PC-9 (cell line): Measurements from ENCODE around the gene EAF2. TPM values are rescaled to one million over a fixed set of nuclear protein-coding genes. Genes with fewer than 3 reads are reported as not detected.

ENCODE experiments used
- BruUV-seq: library from RNA; stranded (reverse); fragments of 400-500 nt; replicated peaks from 2 replicates; lab custom pipeline; 2021; lab: Mats Ljungman, UMichigan
- CTCF ChIA-PET: fragments of 300-600 bp; sonication (Branson Sonifier 250); formaldehyde crosslinking; loops from one replicate; lab custom pipeline; 2022; ENCODE audit warnings: antibody characterized with exemption; lab: Charles Lee
- POLR2A ChIA-PET: fragments of 300-600 bp; sonication (Branson Sonifier 250); formaldehyde crosslinking; loops from one replicate; lab custom pipeline; 2022; ENCODE audit warnings: antibody characterized with exemption; ENCODE audit not compliant: unreplicated experiment; lab: Charles Lee
- DNase-seq, 2 experiments: peaks; one replicate each; pipeline versions ENCODE4 v3.0.0 to v3.0.0-alpha.2; 2015 to 2022; ENCODE audit warnings: mixed read lengths in 1 of 2
- H2AFZ ChIP-seq: fragments of 200-600 bp; sonication (generic); 2 replicates; pipeline ENCODE4 v1.8.1; 2017; ENCODE audit warnings: antibody characterized with exemption
- H3F3A ChIP-seq: fragments of 200-600 bp; sonication (generic); 2 replicates; pipeline ENCODE4 v1.8.1; 2017; ENCODE audit warnings: antibody characterized with exemption, mild to moderate bottlenecking, low read depth; ENCODE audit not compliant: insufficient read depth
- H3K27ac ChIP-seq: fragments of 200-600 bp; sonication (generic); 2 replicates; pipeline ENCODE4 v1.6.1; 2016; ENCODE audit warnings: mixed run types
- H3K27me3 ChIP-seq: fragments of 200-600 bp; sonication (generic); 2 replicates; pipeline ENCODE4 v1.6.1; 2016; ENCODE audit warnings: low read depth, mixed run types; ENCODE audit not compliant: insufficient read depth
- H3K36me3 ChIP-seq: fragments of 200-600 bp; sonication (generic); 2 replicates; pipeline ENCODE4 v1.6.1; 2016; ENCODE audit warnings: low read depth, mixed run types
- H3K4me1 ChIP-seq: fragments of 200-600 bp; sonication (generic); replicated peaks from 2 replicates; pipeline ENCODE4 v1.6.1; 2016; ENCODE audit warnings: mixed run types; ENCODE audit not compliant: insufficient read depth
- H3K4me2 ChIP-seq: fragments of 200-600 bp; sonication (generic); 2 replicates; pipeline ENCODE4 v1.6.1; 2017; ENCODE audit warnings: mixed run types
- H3K4me3 ChIP-seq: fragments of 200-600 bp; sonication (generic); 2 replicates; pipeline ENCODE4 v1.6.1; 2016; ENCODE audit warnings: mixed run types
- H3K79me2 ChIP-seq: fragments of 200-600 bp; sonication (generic); 2 replicates; pipeline ENCODE4 v1.6.1; 2017; ENCODE audit warnings: low read depth, mixed run types
- H3K9me2 ChIP-seq: fragments of 200-600 bp; sonication (generic); 2 replicates; pipeline ENCODE4 v1.8.1; 2017; ENCODE audit warnings: mild to moderate bottlenecking; ENCODE audit not compliant: insufficient read depth
- H3K9me3 ChIP-seq: fragments of 200-600 bp; sonication (generic); 2 replicates; pipeline ENCODE4 v1.8.1; 2016; ENCODE audit warnings: low read depth; ENCODE audit not compliant: insufficient read depth
- H4K20me1 ChIP-seq: fragments of 200-600 bp; sonication (generic); 2 replicates; pipeline ENCODE4 v1.8.1; 2017; ENCODE audit not compliant: insufficient read depth
- CTCF ChIP-seq: fragments of 200-600 bp; sonication (generic); conservative IDR thresholded peaks from 2 replicates; pipeline ENCODE4 v1.6.1; 2017; ENCODE audit warnings: mixed run types, antibody characterized with exemption, mild to moderate bottlenecking, moderate library complexity
- EZH2 ChIP-seq: fragments of 200-600 bp; sonication (generic); IDR thresholded peaks from 2 replicates; pipeline ENCODE4 v1.8.0; 2017; ENCODE audit warnings: antibody characterized with exemption, low read depth
- intact Hi-C: fragments of 100-400 bp; cut with micrococcal nuclease; formaldehyde crosslinking; loops from one replicate; pipeline ENCODE4 v1.10.0; 2022; ENCODE audit not compliant: unreplicated experiment
- total RNA-seq: library from RNA; stranded (reverse); gene quantifications from 2 replicates; pipeline ENCODE4 v1.2.3, GENCODE V29; 2021

The EAF2 gene
- total RNA-seq, 1 experiment from 2014 or later, result 2.0 TPM

GRCh38 chr3:121803771-121804320 is 31.2 kb upstream of the EAF2 start:
- ChIA-PET CTCF (no interaction called here), POLR2A (no interaction called here)
- Histone ChIP-seq H3F3A (no peaks in the 10 kb centered on the region), H3K4me3 (no peak overlapping the region), H4K20me1 (no peaks in the 10 kb centered on the region), H3K79me2 (no peaks in the 10 kb centered on the region), H3K9me3 (no peaks in the 10 kb centered on the region), H2AFZ (no peak overlapping the region), H3K4me1 (no peaks in the 10 kb centered on the region), H3K27ac (no peak overlapping the region), H3K36me3 (peaks cover 4% of the 10 kb centered on the region; the same call in 1 of the 2 replicates), H3K27me3 (no peaks in the 10 kb centered on the region), H3K9me2 (no peaks in the 10 kb centered on the region), H3K4me2 (no peak overlapping the region)
- intact Hi-C loops, result no loop called here
- TF ChIP-seq CTCF (no peak), EZH2 (no peak)
- no TSS peak for BruUV-seq
- no peak for DNase-seq

DNA sequence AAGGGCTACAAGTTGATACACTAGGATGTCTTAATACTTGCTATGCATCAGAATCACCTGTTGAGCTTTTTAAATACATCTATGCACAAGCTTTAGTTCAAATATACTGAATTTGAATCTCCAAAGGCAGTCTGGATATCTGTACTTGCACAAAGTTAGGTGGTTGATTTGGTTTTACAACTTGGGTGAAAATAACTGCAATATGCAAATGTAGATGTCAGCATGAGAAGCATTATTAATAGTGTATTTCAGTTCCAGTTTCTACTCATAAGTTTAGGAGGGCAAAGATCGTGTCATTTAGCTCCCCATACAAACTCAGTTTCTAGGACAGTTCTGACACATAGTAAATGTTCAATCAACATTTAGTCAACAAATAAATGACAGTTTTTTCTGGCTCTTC is 25.8 kb upstream of the EAF2 start:
- POLR2A ChIA-PET, result interaction anchor here (0.6 kb wide), 1 partner anchor 60 kb away, joined by 4 read pairs; the partner anchor contains the start of gene GOLGB1
- intact Hi-C loops, result no loop called here
- no peaks in the 10 kb centered on the region for H3K9me3 ChIP-seq
- H3K79me2 ChIP-seq, result 0 out of 2 replicates have a peak, but pooled peaks cover 3% of the 10 kb centered on the region
- no peak overlapping the region for H3K4me3 ChIP-seq
- CTCF ChIA-PET, result no interaction called here
- H2AFZ ChIP-seq, result no peak overlapping the region
- BruUV-seq, result no TSS peak
- no peaks in the 10 kb centered on the region for H3K9me2 ChIP-seq
- no peak overlapping the region for H3K27ac ChIP-seq
- peaks cover 4% of the 10 kb centered on the region for H3K36me3 ChIP-seq
- no peaks in the 10 kb centered on the region for H4K20me1 ChIP-seq
- DNase-seq, result no peak
- H3K27me3 ChIP-seq, result no peaks in the 10 kb centered on the region
- H3K4me1 ChIP-seq, result no peaks in the 10 kb centered on the region
- TF ChIP-seq EZH2 (no peak), CTCF (no peak)
- H3F3A ChIP-seq, result no peaks in the 10 kb centered on the region
- H3K4me2 ChIP-seq, result no peak overlapping the region

DNA sequence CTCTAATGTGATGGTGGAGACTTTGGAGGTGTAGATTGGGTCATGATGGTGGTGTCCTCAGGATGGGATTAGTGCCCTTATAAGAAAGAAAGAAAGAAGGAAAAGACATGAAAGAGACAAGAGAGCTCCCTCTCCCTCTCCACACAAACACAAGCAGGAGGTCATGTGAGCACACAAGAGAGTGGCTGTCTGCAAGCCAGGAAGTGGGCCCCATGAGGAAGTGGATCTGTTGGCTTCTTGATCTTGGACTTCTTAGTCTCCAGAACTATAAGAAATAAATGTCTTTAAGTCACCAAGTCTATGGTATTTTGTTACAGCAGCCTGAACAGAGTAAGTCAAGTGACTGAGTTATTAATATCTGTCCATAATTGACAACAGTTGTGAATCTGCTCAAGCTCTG is 17.3 kb upstream of the EAF2 start:
- H3K27ac ChIP-seq, result no peak overlapping the region
- no peaks in the 10 kb centered on the region for H3F3A ChIP-seq
- no peaks in the 10 kb centered on the region for H3K4me1 ChIP-seq
- H4K20me1 ChIP-seq, result no peaks in the 10 kb centered on the region
- ChIA-PET CTCF (no interaction called here), POLR2A (no interaction called here)
- no peak for TF ChIP-seq EZH2
- no peak for TF ChIP-seq CTCF
- intact Hi-C loops, result no loop called here
- peaks cover 5% of the 10 kb centered on the region; the same call in 1 of the 2 replicates for H3K36me3 ChIP-seq
- no peak overlapping the region for H3K4me2 ChIP-seq
- no peak overlapping the region for H3K4me3 ChIP-seq
- no TSS peak for BruUV-seq
- H3K27me3 ChIP-seq, result no peaks in the 10 kb centered on the region
- no peaks in the 10 kb centered on the region for H3K9me2 ChIP-seq
- no peak for DNase-seq
- H3K9me3 ChIP-seq, result no peaks in the 10 kb centered on the region
- 0 out of 2 replicates have a peak, but pooled peaks cover 3% of the 10 kb centered on the region for H3K79me2 ChIP-seq
- no peak overlapping the region for H2AFZ ChIP-seq
